HepG2 (cell line): ENCODE data around the gene MTHFD2L. TPM values are rescaled to one million over a fixed set of nuclear protein-coding genes. Genes with fewer than 3 reads are reported as not detected.

Experiments
- CEBPG ChIP-seq: IDR thresholded peaks from 2 replicates; pipeline ENCODE4 v1.6.1; 2016
- CHD4 ChIP-seq: fragments of 200-600 bp; sonication (generic); IDR thresholded peaks from 2 replicates; pipeline ENCODE4 v1.7.0; 2017; ENCODE audit warnings: mild to moderate bottlenecking, low read length, borderline replicate concordance
- ETV5 ChIP-seq: IDR thresholded peaks from 2 replicates; pipeline ENCODE4 v1.6.1; 2018; ENCODE audit warnings: missing biosample characterization, missing genetic modification reagents, inconsistent platforms, borderline replicate concordance
- FIP1L1 ChIP-seq: fragments of 200-400 bp; formaldehyde crosslinking; IDR thresholded peaks from 2 replicates; pipeline ENCODE4 v1.6.1; 2018; ENCODE audit warnings: low read depth, mild to moderate bottlenecking, low read length, moderate library complexity, borderline replicate concordance; ENCODE audit not compliant: insufficient read depth
- NFRKB ChIP-seq: fragments of 450-650 bp; IDR thresholded peaks from 2 replicates; pipeline ENCODE4 v1.6.1; 2017
- TARDBP ChIP-seq: sonication (generic); formaldehyde crosslinking; IDR thresholded peaks from 2 replicates; pipeline ENCODE4 v1.8.0; 2022; ENCODE audit warnings: mild to moderate bottlenecking, missing genetic modification reagents
- TP53 ChIP-seq: sonication (generic); formaldehyde crosslinking; conservative IDR thresholded peaks from 2 replicates; pipeline ENCODE4 v1.4.0; 2020; ENCODE audit warnings: missing genetic modification reagents
- ZEB1 ChIP-seq: IDR thresholded peaks from 2 replicates; pipeline ENCODE4 v1.6.1; 2012; ENCODE audit warnings: mild to moderate bottlenecking, low read depth, inconsistent platforms; ENCODE audit not compliant: insufficient replicate concordance
- ZFP1 ChIP-seq: IDR thresholded peaks from 2 replicates; pipeline ENCODE4 v1.6.1; 2016
- ZNF274 ChIP-seq: sonication (generic); formaldehyde crosslinking; IDR thresholded peaks from 2 replicates; pipeline ENCODE4 v1.5.1; 2020; ENCODE audit warnings: mild to moderate bottlenecking, missing genetic modification reagents
- ZNF350 ChIP-seq: sonication (generic); formaldehyde crosslinking; IDR thresholded peaks from 2 replicates; pipeline ENCODE4 v1.4.0; 2020; ENCODE audit warnings: mild to moderate bottlenecking, low read depth, missing genetic modification reagents, borderline replicate concordance
- polyA plus RNA-seq, 8 experiments: library from polyadenylated mRNA; depleted of rRNA in 3 of 8; stranded (reverse) in 7 of 8; unstranded in 1 of 8; fragments of >200 nt; fragmentation: Illumina TruSeq in 4 of 8; extraction: Trizol in 4 of 8; gene quantifications; 2 replicates each; pipeline versions ENCODE4 v1.2.1 to v1.2.3, GENCODE V29; 2011 to 2016; ENCODE audit warnings: low read depth in 4 of 8, missing spikeins in 1 of 8, mixed read lengths in 1 of 8; ENCODE audit not compliant: insufficient read depth in 1 of 8
- total RNA-seq, 5 experiments: library from RNA; depleted of rRNA; stranded (reverse); fragments of >200 nt; fragmentation: Illumina TruSeq; extraction: Trizol; gene quantifications; 2 replicates each; pipeline ENCODE4 v1.2.3, GENCODE V29; 2016; ENCODE audit warnings: low read depth in 1 of 5
- TF ChIP-seq, protein P1 (sequence below): sonication (generic); formaldehyde crosslinking; IDR thresholded peaks from 2 replicates; pipeline ENCODE4 v1.4.0; 2020; ENCODE audit warnings: missing genetic modification reagents
- TF ChIP-seq, protein P2 (sequence below), 2 experiments: sonication (generic) in 1 of 2; formaldehyde crosslinking in 1 of 2; IDR thresholded peaks; 2 replicates each; pipeline versions ENCODE4 v1.4.0 to v1.6.1; 2018 to 2020; ENCODE audit warnings: missing genetic modification reagents in 2 of 2, borderline replicate concordance in 1 of 2, low read depth in 1 of 2, mild to moderate bottlenecking in 1 of 2, missing biosample characterization in 1 of 2
- TF ChIP-seq, protein P3 (sequence below), 2 experiments: sonication (generic) in 1 of 2; formaldehyde crosslinking in 1 of 2; IDR thresholded peaks; 2 replicates each; pipeline versions ENCODE4 v1.5.1 to v1.6.1; 2011 to 2020; ENCODE audit warnings: borderline replicate concordance in 1 of 2, low read depth in 1 of 2, low read length in 1 of 2, mild to moderate bottlenecking in 1 of 2, missing genetic modification reagents in 1 of 2, moderate library complexity in 1 of 2
- TF ChIP-seq, protein P4 (sequence below): IDR thresholded peaks from 2 replicates; pipeline ENCODE4 v1.6.1; 2016
- TF ChIP-seq, protein P5 (sequence below): sonication (generic); formaldehyde crosslinking; IDR thresholded peaks from 2 replicates; pipeline ENCODE4 v1.5.0; 2020; ENCODE audit warnings: mild to moderate bottlenecking, missing genetic modification reagents, borderline replicate concordance
- TF ChIP-seq, protein P6 (sequence below): sonication (generic); formaldehyde crosslinking; IDR thresholded peaks from 2 replicates; pipeline ENCODE4 v1.4.0; 2020; ENCODE audit warnings: missing genetic modification reagents

Gene MTHFD2L
- total and polyA plus RNA-seq, 2 of the 13 experiments (the other 11 are each of a cell fraction or from before 2014, with no cell fraction given), result 10.5 to 14.9 TPM

DNA sequence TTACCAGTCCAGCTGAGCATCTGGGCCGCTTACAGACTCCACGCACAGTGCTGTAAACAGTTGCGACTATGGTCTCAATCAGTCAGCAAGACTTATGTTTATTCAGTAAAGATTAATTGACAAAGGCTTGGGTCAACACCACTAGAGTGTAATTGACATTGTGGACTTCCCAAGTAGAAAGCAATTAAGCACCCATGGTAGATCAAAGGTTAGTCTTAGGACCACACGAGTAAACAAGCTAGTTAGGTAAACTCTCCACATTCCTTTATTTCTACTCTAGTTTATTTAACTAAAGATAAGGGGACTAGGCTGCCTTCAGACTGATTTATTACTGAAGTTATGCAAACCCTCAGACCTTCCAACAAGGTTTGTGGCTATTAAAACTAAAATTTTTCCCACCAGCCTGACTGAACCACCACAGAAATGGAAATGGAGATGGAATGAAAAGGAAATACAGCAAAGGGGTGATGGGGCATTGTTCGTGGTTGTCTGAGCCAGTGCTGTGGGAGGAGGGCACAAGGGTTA is 44.2 kb downstream of the MTHFD2L start (continued):
- TF ChIP-seq ETV5 (peak; percentile 78), ZNF274 (no peak), ZEB1 (peak; percentile 32), ZFP1 (CRISPR knock-in tag) (peak; percentile 57; the same call in 1 of the 2 replicates), CHD4 (no peak; the same call in 1 of the 2 replicates), ZNF350 (no peak), TARDBP (CRISPR knock-in tag) (peak; percentile 95), NFRKB (no peak), TP53 (CRISPR knock-in tag) (no peak), FIP1L1 (no peak), CEBPG (CRISPR knock-in tag) (peak; percentile 67)
- TF ChIP-seq, protein P1, sequence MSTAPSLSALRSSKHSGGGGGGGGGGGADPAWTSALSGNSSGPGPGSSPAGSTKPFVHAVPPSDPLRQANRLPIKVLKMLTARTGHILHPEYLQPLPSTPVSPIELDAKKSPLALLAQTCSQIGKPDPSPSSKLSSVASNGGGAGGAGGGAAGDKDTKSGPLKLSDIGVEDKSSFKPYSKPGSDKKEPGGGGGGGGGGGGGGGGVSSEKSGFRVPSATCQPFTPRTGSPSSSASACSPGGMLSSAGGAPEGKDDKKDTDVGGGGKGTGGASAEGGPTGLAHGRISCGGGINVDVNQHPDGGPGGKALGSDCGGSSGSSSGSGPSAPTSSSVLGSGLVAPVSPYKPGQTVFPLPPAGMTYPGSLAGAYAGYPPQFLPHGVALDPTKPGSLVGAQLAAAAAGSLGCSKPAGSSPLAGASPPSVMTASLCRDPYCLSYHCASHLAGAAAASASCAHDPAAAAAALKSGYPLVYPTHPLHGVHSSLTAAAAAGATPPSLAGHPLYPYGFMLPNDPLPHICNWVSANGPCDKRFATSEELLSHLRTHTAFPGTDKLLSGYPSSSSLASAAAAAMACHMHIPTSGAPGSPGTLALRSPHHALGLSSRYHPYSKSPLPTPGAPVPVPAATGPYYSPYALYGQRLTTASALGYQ (CRISPR knock-in tag), result peak; percentile 100
- TF ChIP-seq, protein P2, sequence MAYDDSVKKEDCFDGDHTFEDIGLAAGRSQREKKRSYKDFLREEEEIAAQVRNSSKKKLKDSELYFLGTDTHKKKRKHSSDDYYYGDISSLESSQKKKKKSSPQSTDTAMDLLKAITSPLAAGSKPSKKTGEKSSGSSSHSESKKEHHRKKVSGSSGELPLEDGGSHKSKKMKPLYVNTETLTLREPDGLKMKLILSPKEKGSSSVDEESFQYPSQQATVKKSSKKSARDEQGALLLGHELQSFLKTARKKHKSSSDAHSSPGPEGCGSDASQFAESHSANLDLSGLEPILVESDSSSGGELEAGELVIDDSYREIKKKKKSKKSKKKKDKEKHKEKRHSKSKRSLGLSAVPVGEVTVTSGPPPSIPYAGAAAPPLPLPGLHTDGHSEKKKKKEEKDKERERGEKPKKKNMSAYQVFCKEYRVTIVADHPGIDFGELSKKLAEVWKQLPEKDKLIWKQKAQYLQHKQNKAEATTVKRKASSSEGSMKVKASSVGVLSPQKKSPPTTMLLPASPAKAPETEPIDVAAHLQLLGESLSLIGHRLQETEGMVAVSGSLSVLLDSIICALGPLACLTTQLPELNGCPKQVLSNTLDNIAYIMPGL (CRISPR knock-in tag; IDR thresholded peaks at IDR 0.05; ENCODE audit: borderline replicate concordance in 1 of 2, low read depth in 1 of 2), result 0 out of 4 replicates have a peak, but pooled peaks of 1 of the 2 experiments have one; percentile 76
- TF ChIP-seq, protein P3, sequence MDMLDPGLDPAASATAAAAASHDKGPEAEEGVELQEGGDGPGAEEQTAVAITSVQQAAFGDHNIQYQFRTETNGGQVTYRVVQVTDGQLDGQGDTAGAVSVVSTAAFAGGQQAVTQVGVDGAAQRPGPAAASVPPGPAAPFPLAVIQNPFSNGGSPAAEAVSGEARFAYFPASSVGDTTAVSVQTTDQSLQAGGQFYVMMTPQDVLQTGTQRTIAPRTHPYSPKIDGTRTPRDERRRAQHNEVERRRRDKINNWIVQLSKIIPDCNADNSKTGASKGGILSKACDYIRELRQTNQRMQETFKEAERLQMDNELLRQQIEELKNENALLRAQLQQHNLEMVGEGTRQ (IDR thresholded peaks at IDR 0.05; ENCODE audit: low read depth, low read length), result no peak
- TF ChIP-seq, protein P3 (CRISPR knock-in tag; IDR thresholded peaks at IDR 0.05; ENCODE audit: borderline replicate concordance), result no peak
- TF ChIP-seq, protein P4, sequence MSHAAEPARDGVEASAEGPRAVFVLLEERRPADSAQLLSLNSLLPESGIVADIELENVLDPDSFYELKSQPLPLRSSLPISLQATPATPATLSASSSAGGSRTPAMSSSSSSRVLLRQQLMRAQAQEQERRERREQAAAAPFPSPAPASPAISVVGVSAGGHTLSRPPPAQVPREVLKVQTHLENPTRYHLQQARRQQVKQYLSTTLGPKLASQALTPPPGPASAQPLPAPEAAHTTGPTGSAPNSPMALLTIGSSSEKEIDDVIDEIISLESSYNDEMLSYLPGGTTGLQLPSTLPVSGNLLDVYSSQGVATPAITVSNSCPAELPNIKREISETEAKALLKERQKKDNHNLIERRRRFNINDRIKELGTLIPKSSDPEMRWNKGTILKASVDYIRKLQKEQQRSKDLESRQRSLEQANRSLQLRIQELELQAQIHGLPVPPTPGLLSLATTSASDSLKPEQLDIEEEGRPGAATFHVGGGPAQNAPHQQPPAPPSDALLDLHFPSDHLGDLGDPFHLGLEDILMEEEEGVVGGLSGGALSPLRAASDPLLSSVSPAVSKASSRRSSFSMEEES (CRISPR knock-in tag), result peak; percentile 90
- TF ChIP-seq, protein P5, sequence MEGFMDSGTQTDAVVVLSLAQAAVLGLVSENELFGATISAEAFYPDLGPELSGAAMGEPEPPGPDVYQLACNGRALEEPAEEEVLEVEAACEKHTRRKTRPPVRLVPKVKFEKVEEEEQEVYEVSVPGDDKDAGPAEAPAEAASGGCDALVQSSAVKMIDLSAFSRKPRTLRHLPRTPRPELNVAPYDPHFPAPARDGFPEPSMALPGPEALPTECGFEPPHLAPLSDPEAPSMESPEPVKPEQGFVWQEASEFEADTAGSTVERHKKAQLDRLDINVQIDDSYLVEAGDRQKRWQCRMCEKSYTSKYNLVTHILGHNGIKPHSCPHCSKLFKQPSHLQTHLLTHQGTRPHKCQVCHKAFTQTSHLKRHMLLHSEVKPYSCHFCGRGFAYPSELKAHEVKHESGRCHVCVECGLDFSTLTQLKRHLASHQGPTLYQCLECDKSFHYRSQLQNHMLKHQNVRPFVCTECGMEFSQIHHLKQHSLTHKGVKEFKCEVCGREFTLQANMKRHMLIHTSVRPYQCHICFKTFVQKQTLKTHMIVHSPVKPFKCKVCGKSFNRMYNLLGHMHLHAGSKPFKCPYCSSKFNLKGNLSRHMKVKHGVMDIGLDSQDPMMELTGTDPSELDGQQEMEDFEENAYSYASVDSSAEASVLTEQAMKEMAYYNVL (CRISPR knock-in tag), result peak; percentile 59; the same call in 1 of the 2 replicates
- TF ChIP-seq, protein P6, sequence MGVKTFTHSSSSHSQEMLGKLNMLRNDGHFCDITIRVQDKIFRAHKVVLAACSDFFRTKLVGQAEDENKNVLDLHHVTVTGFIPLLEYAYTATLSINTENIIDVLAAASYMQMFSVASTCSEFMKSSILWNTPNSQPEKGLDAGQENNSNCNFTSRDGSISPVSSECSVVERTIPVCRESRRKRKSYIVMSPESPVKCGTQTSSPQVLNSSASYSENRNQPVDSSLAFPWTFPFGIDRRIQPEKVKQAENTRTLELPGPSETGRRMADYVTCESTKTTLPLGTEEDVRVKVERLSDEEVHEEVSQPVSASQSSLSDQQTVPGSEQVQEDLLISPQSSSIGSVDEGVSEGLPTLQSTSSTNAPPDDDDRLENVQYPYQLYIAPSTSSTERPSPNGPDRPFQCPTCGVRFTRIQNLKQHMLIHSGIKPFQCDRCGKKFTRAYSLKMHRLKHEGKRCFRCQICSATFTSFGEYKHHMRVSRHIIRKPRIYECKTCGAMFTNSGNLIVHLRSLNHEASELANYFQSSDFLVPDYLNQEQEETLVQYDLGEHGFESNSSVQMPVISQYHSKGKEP, result no peak
